ENCODE data around the gene ZNF335. TPM values are rescaled to one million over a fixed set of nuclear protein-coding genes. Genes with fewer than 3 reads are reported as not detected.

ZNF335 gene
- total and polyA plus RNA-seq, 2 of the 8 experiments (the other 6 are each of a cell fraction or from before 2014, with no cell fraction given): 12.4 to 14.6 TPM

DNA sequence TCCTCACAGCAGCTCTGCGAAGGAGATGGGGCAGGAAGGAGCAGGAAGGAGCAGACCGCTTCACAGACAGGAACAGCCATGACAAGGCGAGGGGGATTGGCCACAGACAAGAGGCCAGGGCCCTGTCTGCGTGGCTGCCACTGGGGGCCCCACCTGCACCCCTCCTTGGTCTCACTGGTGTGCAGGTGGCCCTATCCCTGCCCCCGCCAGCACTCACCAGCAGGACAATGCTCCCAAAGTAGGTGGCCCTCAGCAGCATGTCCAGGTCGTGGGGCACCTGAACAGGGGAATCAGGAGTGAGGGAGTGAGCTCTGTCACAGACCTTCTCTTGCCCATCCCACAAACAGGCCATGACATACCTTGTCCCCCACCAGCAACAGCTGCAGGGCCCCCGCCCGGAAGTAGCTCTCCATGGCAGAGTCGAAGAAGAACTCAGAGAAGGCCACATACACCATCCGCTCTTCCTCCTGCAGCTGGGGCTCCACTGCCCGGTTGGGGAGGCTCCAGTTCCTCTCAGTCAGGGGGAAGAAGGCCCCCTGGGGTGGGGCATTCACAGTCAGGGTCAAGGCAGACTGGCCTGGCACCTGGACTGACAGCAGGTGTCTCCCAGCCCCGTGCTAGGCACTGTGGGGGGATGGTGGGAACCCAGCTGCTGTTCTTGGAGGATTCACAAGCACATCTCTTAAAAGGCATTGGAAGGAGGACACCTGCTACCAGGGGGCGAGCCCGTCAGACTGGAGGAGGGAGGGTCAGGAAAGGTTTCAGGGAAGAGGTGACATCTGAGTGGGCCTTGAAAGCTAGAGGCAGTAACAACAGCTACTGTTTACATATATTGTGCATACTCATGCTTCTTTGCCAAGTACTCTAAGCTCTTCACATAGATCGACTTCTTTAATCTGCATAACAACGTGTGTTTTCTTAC, 67.2 kb downstream of the ZNF335 start:
- Histone ChIP-seq H3K4me1 (replicated peaks in 1 of 4; ENCODE audit: control insufficient read depth in 3 of 4, insufficient read depth in 4 of 4, low read length in 3 of 4) (no peaks in the 10 kb centered on the region), H3K9ac (replicated peaks in 1 of 4; ENCODE audit: extremely low read depth in 1 of 4, low read depth in 3 of 4, low read length in 3 of 4) (no peak overlapping the region)
- CTCF ChIA-PET (ENCODE audit: partially characterized antibody): interaction anchor here (0.5 to 2.6 kb wide), 10 partner anchors 15 to 83 kb away, joined by 3 to 15 read pairs (median 3); partner anchors contain the start of genes CTSA and NEURL2

More for the DNA sequence above, 67.2 kb downstream of the ZNF335 start:
- H4K20me1 ChIP-seq (replicated peaks in 1 of 2; ENCODE audit: control insufficient read depth in 1 of 2, insufficient read depth in 2 of 2, low read length in 2 of 2): peaks cover 2 to 11% of the 10 kb centered on the region in 2 experiments
- H2BK5ac ChIP-seq (ENCODE audit: low read depth, low read length): no peak overlapping the region
- peaks cover 15 to 66% (median 54%) of the 10 kb centered on the region in 4 experiments for H3K36me3 ChIP-seq (ENCODE audit: control insufficient read depth in 2 of 4, insufficient read depth in 4 of 4, low read length in 3 of 4)
- no peaks in the 10 kb centered on the region for H3K9me3 ChIP-seq (ENCODE audit: insufficient read depth in 2 of 2, low read depth in 1 of 2, low read length in 1 of 2)
- 92% methylated on average over 16 of the region's 16 CpGs; no CpG with 5 or more reads in 1 of the 2 experiments for WGBS, 2 experiments (ENCODE audit: extremely low coverage in 1 of 2, insufficient coverage in 1 of 2, insufficient read length in 1 of 2, insufficient replicate concordance in 2 of 2, low coverage in 1 of 2, low lambda C conversion rate in 2 of 2, missing lambda C conversion rate in 1 of 2)
- no peak overlapping the region for H2AK5ac ChIP-seq (ENCODE audit: low read depth, low read length)
- H4K5ac ChIP-seq (ENCODE audit: insufficient read length, low read depth, low read length): no peak overlapping the region
- H2BK15ac ChIP-seq (ENCODE audit: low read length): no peak overlapping the region
- no peak overlapping the region for H3K4me3 ChIP-seq (ENCODE audit: extremely low read depth in 1 of 4, insufficient read depth in 2 of 4, low read depth in 3 of 4, low read length in 4 of 4)
- no peak for FAIRE-seq
- TF ChIP-seq FOSL1 (IDR thresholded peaks at IDR 0.05; ENCODE audit: insufficient read depth, low read depth, low read length) (no peak), TAF1 (IDR thresholded peaks at IDR 0.05; ENCODE audit: low read depth, low read length) (no peak), CBX8 (IDR thresholded peaks at IDR 0.05; ENCODE audit: borderline replicate concordance, low read depth, low read length) (no peak)
- H3K27me3 ChIP-seq (replicated peaks in 1 of 4; ENCODE audit: control insufficient read depth in 3 of 4, extremely low read depth in 1 of 4, insufficient read depth in 3 of 4, low read length in 3 of 4): no peaks in the 10 kb centered on the region
- POLR2A ChIA-PET (ENCODE audit: partially characterized antibody): interaction anchor here (0.6 to 9.2 kb wide), 19 partner anchors 10 to 559 kb away, joined by 3 to 172 read pairs (median 4); partner anchors contain the start of genes CTSA, NEURL2 and ZSWIM1
- 0 out of 4 replicates have a peak, but pooled peaks cover 0 to 2% of the 10 kb centered on the region in 2 experiments for H3K79me2 ChIP-seq (ENCODE audit: control insufficient read depth in 1 of 2, insufficient read depth in 2 of 2, low read length in 2 of 2)
- H2AFZ ChIP-seq (ENCODE audit: low read length): no peak overlapping the region
- no peak overlapping the region for H2BK12ac ChIP-seq (ENCODE audit: low read depth, low read length)
- no peak overlapping the region for H3K18ac ChIP-seq (ENCODE audit: extremely low read depth, low read length)
- no peak overlapping the region for H3K14ac ChIP-seq (ENCODE audit: insufficient read length)
- H3K27ac ChIP-seq (ENCODE audit: low read depth, low read length): no peak overlapping the region
- H2BK120ac ChIP-seq (replicated peaks; ENCODE audit: low read depth, low read length): no peak overlapping the region
- no peak overlapping the region for H3K4ac ChIP-seq (replicated peaks; ENCODE audit: insufficient read length, low read depth, low read length)
- no peaks in the 10 kb centered on the region; the same call in 1 of the 2 replicates for H3K79me1 ChIP-seq (ENCODE audit: low read depth, low read length)
- H4K8ac ChIP-seq (ENCODE audit: extremely low read depth, insufficient read depth, low read length): no peak overlapping the region
- H4K91ac ChIP-seq (replicated peaks; ENCODE audit: insufficient read length, low read length): no peak overlapping the region
- no peak for DNase-seq (ENCODE audit: low read depth in 1 of 2, low spot score in 2 of 2)
- no peak overlapping the region for H3K4me2 ChIP-seq (ENCODE audit: insufficient read depth in 1 of 2, low read depth in 2 of 2, low read length in 2 of 2)
- no peaks in the 10 kb centered on the region for H3K23me2 ChIP-seq (ENCODE audit: low read depth, low read length)
- no peak overlapping the region for H2BK20ac ChIP-seq (ENCODE audit: low read length)
- H3K23ac ChIP-seq (ENCODE audit: insufficient read length): no peak overlapping the region
- no peak overlapping the region for H3K56ac ChIP-seq (replicated peaks; ENCODE audit: insufficient read length, low read depth, low read length)

Measured in H1 (cell line).